Endothelial cell of umbilical vein (primary cell): ENCODE data around the gene KRTAP19-8. TPM values are rescaled to one million over a fixed set of nuclear protein-coding genes. Genes with fewer than 3 reads are reported as not detected.

ENCODE experiments used
- BruUV-seq: library from RNA; stranded (reverse); fragments of 400-500 nt; replicated peaks from 2 replicates; lab custom pipeline; 2021; lab: Mats Ljungman, UMichigan
- CTCF ChIA-PET: fragments of 300-600, 350-600 bp; sonication (Branson Sonifier 250); formaldehyde crosslinking; loops from one replicate; lab custom pipeline; 2021; ENCODE audit warnings: antibody characterized with exemption, inconsistent platforms; lab: Charles Lee
- POLR2A ChIA-PET: fragments of 300-600, 350-600 bp; sonication (Branson Sonifier 250); formaldehyde crosslinking; loops from one replicate; lab custom pipeline; 2021; ENCODE audit warnings: antibody characterized with exemption, inconsistent platforms; lab: Charles Lee
- DNase-seq: peaks from one replicate; pipeline ENCODE4 v3.0.0-alpha.2; 2011; ENCODE audit warnings: low read depth, low spot score
- FAIRE-seq: peaks from 2 replicates; lab custom pipeline; 2011; peaks lifted over from hg19 to GRCh38; lab: Jason Lieb, UNC
- H2AFZ ChIP-seq: 2 replicates; pipeline ENCODE4 v1.6.0; 2012; ENCODE audit warnings: low read depth, low read length, control low read depth, inconsistent platforms
- H3K27ac ChIP-seq: 2 replicates; pipeline ENCODE4 v1.5.1; 2011; ENCODE audit warnings: low read depth, mild to moderate bottlenecking, control low read depth, low read length, moderate library complexity; ENCODE audit not compliant: insufficient read depth
- H3K27me3 ChIP-seq, 2 experiments: 2 replicates each; pipeline versions ENCODE4 v1.6.0 to v1.6.1; 2011; ENCODE audit warnings: low read length in 2 of 2, mixed read lengths in 1 of 2; ENCODE audit not compliant: control insufficient read depth in 2 of 2, insufficient read depth in 2 of 2
- H3K36me3 ChIP-seq, 2 experiments: 2 replicates in 1 of 2; 3 replicates in 1 of 2; pipeline ENCODE4 v1.5.1; 2011; ENCODE audit warnings: low read length in 2 of 2, mild to moderate bottlenecking in 1 of 2, moderate library complexity in 1 of 2; ENCODE audit not compliant: control insufficient read depth in 2 of 2, insufficient read depth in 2 of 2; ENCODE audit errors: extremely low read depth in 1 of 2
- H3K4me1 ChIP-seq: 3 replicates; pipeline ENCODE4 v1.5.1; 2011; ENCODE audit warnings: mild to moderate bottlenecking, low read length; ENCODE audit not compliant: control insufficient read depth, insufficient read depth; ENCODE audit errors: extremely low read depth
- H3K4me2 ChIP-seq: 2 replicates; pipeline ENCODE4 v1.6.1; 2011; ENCODE audit warnings: low read length, control low read depth, mixed read lengths; ENCODE audit not compliant: insufficient read depth
- H3K4me3 ChIP-seq, 3 experiments: fragments of 200-600 bp in 1 of 3; sonication (generic), shearing (Covaris generic) in 1 of 3; replicated peaks in 1 of 3; 2 replicates each; pipeline ENCODE4 v1.5.1; 2011 to 2016; ENCODE audit warnings: control low read depth in 3 of 3, low read length in 3 of 3, mild to moderate bottlenecking in 2 of 3, inconsistent platforms in 1 of 3, low read depth in 1 of 3, moderate library complexity in 1 of 3; ENCODE audit not compliant: insufficient read depth in 1 of 3
- H3K79me2 ChIP-seq: 2 replicates; pipeline ENCODE4 v1.6.0; 2012; ENCODE audit warnings: low read length, inconsistent platforms; ENCODE audit not compliant: control insufficient read depth, insufficient read depth
- H3K9ac ChIP-seq: replicated peaks from 2 replicates; pipeline ENCODE3; 2011; ENCODE audit warnings: low read length, control low read depth; ENCODE audit not compliant: insufficient read depth; ENCODE audit errors: extremely low read depth
- H3K9me1 ChIP-seq: replicated peaks from 3 replicates; pipeline ENCODE4 v1.6.0; 2011; ENCODE audit warnings: mild to moderate bottlenecking, low read length; ENCODE audit not compliant: control insufficient read depth, insufficient read depth; ENCODE audit errors: extremely low read depth
- H3K9me3 ChIP-seq: replicated peaks from 2 replicates; pipeline ENCODE4 v1.5.1; 2012; ENCODE audit warnings: low read length, inconsistent platforms; ENCODE audit not compliant: control insufficient read depth, insufficient read depth
- H4K20me1 ChIP-seq: replicated peaks from 2 replicates; pipeline ENCODE3; 2011; ENCODE audit warnings: mild to moderate bottlenecking, low read length; ENCODE audit not compliant: control insufficient read depth, insufficient read depth; ENCODE audit errors: extremely low read depth
- EZH2 ChIP-seq: IDR thresholded peaks from 2 replicates; pipeline ENCODE4 v1.6.1; 2012; ENCODE audit warnings: borderline replicate concordance, low read depth, mild to moderate bottlenecking, moderate library complexity, low read length, inconsistent platforms; ENCODE audit not compliant: severe bottlenecking
- FOS ChIP-seq: IDR thresholded peaks from 2 replicates; pipeline ENCODE4 v1.6.1; 2011; ENCODE audit warnings: mild to moderate bottlenecking, low read length, moderate library complexity, borderline replicate concordance; ENCODE audit not compliant: insufficient read depth
- GATA2 ChIP-seq: IDR thresholded peaks from 2 replicates; pipeline ENCODE4 v1.7.0; 2011; ENCODE audit warnings: low read depth, mild to moderate bottlenecking, moderate library complexity, mixed read lengths, low read length; ENCODE audit not compliant: insufficient read length, insufficient read depth
- JUN ChIP-seq: IDR thresholded peaks from 2 replicates; pipeline ENCODE4 v1.6.1; 2011; ENCODE audit warnings: borderline replicate concordance, low read depth; ENCODE audit not compliant: insufficient read length, insufficient read depth
- MYC ChIP-seq: IDR thresholded peaks from one replicate; pipeline ENCODE4 v1.6.1; 2011; ENCODE audit warnings: mild to moderate bottlenecking, low read depth, low read length
- POLR2A ChIP-seq: IDR thresholded peaks from 2 replicates; pipeline ENCODE4 v1.6.1; 2012; ENCODE audit warnings: low read depth, mild to moderate bottlenecking, control low read depth, low read length
- POLR2AphosphoS5 ChIP-seq: IDR thresholded peaks from 2 replicates; pipeline ENCODE4 v1.6.1; 2012; ENCODE audit warnings: low read depth, mild to moderate bottlenecking, control low read depth, low read length, moderate library complexity; ENCODE audit not compliant: insufficient read depth
- dilution Hi-C: fragments of 300-500 bp; cut with MboI; formaldehyde crosslinking; loops from one replicate; pipeline ENCODE4 v1.15.0; 2019; ENCODE audit warnings: low sequenced_read_pairs; ENCODE audit not compliant: extremely low pct_ligation_motif_present
- intact Hi-C: fragments of 100-400 bp; cut with micrococcal nuclease; formaldehyde crosslinking; loops from one replicate; pipeline ENCODE4 v1.10.0; 2022
- polyA plus RNA-seq, 4 experiments: library from polyadenylated mRNA; depleted of rRNA in 3 of 4; stranded (reverse) in 3 of 4; unstranded in 1 of 4; fragments of >200 nt; gene quantifications; 2 replicates each; pipeline versions ENCODE4 v1.2.1 to v1.2.3, GENCODE V29; 2011 to 2012; ENCODE audit warnings: missing spikeins in 1 of 4
- total RNA-seq: library from RNA; stranded (reverse); gene quantifications from 2 replicates; pipeline ENCODE4 v1.2.3, GENCODE V29; 2021
- TF ChIP-seq, protein P1 (sequence below), 2 donors: IDR thresholded peaks; 1 replicate in 1 of 2; 2 replicates in 1 of 2; pipeline ENCODE4 v1.5.1; 2011; ENCODE audit warnings: low read length in 2 of 2, mild to moderate bottlenecking in 2 of 2, moderate library complexity in 2 of 2, control low read depth in 1 of 2, inconsistent platforms in 1 of 2, low read depth in 1 of 2; ENCODE audit not compliant: insufficient read depth in 1 of 2; ENCODE audit errors: extremely low read depth in 1 of 2
- TF ChIP-seq, protein P2 (sequence below): IDR thresholded peaks from 2 replicates; pipeline ENCODE4 v1.6.1; 2011; ENCODE audit not compliant: insufficient read depth, insufficient read length

KRTAP19-8 gene
- total and polyA plus RNA-seq, 2 donors (not counting 3 experiments of a cell fraction or from before 2014, with no cell fraction given) = not detected

DNA sequence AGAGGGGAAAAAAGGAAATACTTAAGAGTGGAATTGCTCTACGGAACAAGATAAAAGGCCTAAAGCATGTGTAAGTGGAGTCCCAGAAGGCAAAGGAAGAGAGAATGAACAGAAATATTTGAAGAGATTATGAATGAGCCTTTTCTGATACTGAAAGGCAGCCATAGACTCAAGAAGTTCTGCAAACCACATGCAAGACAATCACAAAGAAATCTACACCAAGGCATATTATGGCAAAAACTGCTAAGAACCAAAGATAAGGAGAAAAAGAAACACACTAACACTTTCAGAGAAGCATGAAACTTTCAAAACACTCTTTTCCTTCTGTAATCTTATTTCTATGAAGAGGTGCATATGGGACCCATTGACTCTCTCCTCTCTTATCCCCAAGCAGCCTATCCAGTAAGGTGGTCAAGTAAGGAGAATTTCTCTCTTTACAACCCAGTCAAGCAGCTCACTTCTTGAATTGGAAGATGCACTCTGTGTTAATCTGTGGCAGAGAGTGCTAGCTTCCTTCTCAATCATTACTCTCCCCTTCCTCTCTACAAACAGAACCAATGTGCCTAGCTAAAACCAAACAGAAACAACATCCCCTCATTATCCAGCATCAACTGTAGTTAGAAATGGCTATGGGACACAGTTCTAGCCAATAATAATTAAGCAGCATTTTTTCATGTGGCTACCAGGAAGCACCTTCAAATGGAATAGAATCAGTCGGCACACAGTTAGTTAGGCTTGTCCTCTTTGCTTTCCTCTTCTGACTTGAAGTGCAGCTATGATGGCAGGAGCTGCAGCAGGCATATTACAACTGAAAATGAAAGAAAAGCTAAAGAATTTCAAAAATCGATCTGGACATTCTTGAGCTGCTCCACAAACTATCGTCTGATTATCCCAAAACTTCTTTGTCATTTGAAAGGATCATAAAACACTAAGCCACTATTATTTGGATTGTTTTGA is 25.9 kb downstream of the KRTAP19-8 start:
- dilution Hi-C loops = no loop called here
- BruUV-seq = no TSS peak
- TF ChIP-seq, protein P1, sequence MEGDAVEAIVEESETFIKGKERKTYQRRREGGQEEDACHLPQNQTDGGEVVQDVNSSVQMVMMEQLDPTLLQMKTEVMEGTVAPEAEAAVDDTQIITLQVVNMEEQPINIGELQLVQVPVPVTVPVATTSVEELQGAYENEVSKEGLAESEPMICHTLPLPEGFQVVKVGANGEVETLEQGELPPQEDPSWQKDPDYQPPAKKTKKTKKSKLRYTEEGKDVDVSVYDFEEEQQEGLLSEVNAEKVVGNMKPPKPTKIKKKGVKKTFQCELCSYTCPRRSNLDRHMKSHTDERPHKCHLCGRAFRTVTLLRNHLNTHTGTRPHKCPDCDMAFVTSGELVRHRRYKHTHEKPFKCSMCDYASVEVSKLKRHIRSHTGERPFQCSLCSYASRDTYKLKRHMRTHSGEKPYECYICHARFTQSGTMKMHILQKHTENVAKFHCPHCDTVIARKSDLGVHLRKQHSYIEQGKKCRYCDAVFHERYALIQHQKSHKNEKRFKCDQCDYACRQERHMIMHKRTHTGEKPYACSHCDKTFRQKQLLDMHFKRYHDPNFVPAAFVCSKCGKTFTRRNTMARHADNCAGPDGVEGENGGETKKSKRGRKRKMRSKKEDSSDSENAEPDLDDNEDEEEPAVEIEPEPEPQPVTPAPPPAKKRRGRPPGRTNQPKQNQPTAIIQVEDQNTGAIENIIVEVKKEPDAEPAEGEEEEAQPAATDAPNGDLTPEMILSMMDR (IDR thresholded peaks at IDR 0.05; ENCODE audit: extremely low read depth in 1 of 2, insufficient read depth in 1 of 2, low read depth in 1 of 2, low read length in 2 of 2) = no peak
- no peak for TF ChIP-seq JUN
- no peak for TF ChIP-seq POLR2AphosphoS5
- TF ChIP-seq FOS = no peak
- TF ChIP-seq EZH2 = no peak
- no peak for TF ChIP-seq POLR2A
- TF ChIP-seq, protein P2, sequence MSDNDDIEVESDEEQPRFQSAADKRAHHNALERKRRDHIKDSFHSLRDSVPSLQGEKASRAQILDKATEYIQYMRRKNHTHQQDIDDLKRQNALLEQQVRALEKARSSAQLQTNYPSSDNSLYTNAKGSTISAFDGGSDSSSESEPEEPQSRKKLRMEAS = no peak
- TF ChIP-seq MYC = no peak
- TF ChIP-seq GATA2 = no peak
- ChIA-PET CTCF (no interaction called here), POLR2A (no interaction called here)
- FAIRE-seq (no peak), DNase-seq (no peak)
- Histone ChIP-seq H3K4me1 (no peaks in the 10 kb centered on the region), H3K27ac (no peak overlapping the region), H3K9ac (no peak overlapping the region), H4K20me1 (no peaks in the 10 kb centered on the region), H3K9me3 (peaks cover 3% of the 10 kb centered on the region), H3K79me2 (no peaks in the 10 kb centered on the region), H2AFZ (no peak overlapping the region), H3K9me1 (no peaks in the 10 kb centered on the region), H3K36me3 (no peaks in the 10 kb centered on the region), H3K4me3 (no peak overlapping the region), H3K4me2 (no peak overlapping the region), H3K27me3 (no peaks in the 10 kb centered on the region)
- intact Hi-C loops = no loop called here
